Stimulated activated CD8-positive, alpha-beta memory T cell treated with anti-CD3 and anti-CD28 coated beads, Interleukin-12 subunit alpha, Interleukin-12 subunit beta, amount 100 ng/mL, for 1 hour (primary cell): ENCODE data around the gene RNF114.
"Not testable (repeated sequence)": the region's sequence is repeated elsewhere in the genome, so short reads cannot be mapped to it uniquely, and the experiment has no call there.

Experiments used
- DNase-seq: peaks from one replicate; pipeline ENCODE4 v3.0.0-alpha.2; 2020; ENCODE audit warnings: low read depth

Gene RNF114

DNA sequence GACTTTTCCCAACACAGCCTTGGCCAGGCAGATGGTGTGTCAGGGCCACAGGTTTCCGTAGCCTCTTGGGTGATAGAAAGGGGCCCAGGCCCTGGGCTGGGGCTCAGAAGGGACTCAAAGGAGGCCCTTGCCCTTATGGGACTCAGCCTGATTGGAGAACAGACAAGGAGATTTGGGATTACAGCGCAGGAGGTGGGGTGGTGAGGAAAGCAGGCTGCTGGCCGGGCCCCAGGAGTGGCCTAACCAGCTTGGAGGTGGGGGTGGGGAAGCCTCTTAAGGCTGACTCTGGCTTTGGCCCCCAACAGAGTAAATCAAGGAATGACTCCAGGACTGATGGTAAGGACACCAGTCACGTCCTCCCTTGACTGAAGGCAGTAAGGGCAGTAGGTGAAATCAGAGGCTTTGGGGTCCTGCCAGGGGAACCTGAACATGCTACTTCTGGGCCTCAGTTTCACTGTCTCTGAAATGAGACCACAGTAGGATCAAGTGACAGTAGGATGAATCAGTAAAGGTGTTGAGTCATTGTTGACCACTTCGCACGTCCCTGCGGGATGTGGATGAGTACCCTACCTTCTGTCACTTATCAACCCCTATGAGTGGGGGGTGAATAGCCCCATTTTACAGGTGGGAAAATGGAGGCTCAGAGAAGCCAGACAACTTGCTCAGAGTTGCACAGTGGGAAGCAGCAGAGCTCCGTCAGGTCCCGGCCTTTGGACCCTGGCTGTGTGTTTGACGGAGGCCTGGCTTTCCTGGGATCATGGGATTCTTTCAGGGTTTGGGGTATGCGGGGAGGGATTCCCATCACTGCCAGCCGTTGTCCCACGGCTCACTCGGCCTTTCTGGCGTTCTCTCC is 51.0 kb downstream of the RNF114 start:
- DNase-seq: no peak

DNA sequence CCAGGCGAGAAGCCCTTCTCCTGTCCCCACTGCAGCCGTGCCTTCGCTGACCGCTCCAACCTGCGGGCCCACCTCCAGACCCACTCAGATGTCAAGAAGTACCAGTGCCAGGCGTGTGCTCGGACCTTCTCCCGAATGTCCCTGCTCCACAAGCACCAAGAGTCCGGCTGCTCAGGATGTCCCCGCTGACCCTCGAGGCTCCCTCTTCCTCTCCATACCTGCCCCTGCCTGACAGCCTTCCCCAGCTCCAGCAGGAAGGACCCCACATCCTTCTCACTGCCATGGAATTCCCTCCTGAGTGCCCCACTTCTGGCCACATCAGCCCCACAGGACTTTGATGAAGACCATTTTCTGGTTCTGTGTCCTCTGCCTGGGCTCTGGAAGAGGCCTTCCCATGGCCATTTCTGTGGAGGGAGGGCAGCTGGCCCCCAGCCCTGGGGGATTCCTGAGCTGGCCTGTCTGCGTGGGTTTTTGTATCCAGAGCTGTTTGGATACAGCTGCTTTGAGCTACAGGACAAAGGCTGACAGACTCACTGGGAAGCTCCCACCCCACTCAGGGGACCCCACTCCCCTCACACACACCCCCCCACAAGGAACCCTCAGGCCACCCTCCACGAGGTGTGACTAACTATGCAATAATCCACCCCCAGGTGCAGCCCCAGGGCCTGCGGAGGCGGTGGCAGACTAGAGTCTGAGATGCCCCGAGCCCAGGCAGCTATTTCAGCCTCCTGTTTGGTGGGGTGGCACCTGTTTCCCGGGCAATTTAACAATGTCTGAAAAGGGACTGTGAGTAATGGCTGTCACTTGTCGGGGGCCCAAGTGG is 51.9 kb downstream of the RNF114 start:
- DNase-seq: no peak

- no peak for DNase-seq
Observed at GRCh38 chr20:49989234-49990065, 53.3 kb downstream of the RNF114 start.

DNA sequence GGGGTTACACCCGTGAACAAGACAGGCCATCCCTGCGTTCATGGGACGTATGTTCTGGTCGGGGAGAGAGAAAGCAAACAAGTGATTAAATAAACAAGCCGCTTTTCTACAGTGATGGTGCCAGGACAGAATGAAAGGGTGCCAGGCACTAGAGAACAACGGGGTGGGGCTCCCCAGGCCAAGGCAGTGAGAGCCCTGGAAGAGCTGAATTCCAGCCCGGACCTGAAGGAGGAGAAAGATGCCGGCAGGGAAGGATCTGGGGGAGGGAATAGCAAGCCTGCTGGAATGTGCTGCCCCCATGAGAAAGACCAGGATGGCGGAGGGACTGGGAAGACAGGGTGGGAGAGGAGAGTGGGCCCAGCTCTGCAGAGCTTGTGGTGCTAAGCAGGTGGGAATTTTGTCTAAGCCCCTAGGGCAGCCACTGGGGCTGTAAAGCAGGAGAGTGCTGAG is 54.1 kb downstream of the RNF114 start:
- no peak for DNase-seq

DNA sequence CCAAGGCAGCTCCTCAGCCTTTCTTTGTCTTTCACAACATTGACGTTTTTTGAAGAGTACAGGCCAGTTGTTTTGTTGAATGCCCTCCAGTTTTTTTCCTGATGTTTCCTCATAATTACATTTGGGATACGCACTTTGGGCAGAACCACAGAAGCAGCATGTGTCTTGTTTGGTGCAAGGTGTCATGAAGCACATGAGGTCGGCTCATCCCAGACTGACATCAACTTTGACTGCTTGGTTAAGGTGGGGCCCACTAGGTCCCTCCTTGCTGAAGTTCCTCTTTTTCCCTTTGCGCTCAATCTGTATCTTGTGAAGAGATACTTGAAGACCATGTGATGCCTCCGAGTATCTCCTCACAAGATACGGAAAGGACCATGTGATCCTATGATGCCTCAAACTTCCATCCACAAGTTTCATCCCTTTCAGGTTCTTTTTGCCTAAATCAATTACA is 57.1 kb downstream of the RNF114 start:
- DNase-seq: no peak

DNA sequence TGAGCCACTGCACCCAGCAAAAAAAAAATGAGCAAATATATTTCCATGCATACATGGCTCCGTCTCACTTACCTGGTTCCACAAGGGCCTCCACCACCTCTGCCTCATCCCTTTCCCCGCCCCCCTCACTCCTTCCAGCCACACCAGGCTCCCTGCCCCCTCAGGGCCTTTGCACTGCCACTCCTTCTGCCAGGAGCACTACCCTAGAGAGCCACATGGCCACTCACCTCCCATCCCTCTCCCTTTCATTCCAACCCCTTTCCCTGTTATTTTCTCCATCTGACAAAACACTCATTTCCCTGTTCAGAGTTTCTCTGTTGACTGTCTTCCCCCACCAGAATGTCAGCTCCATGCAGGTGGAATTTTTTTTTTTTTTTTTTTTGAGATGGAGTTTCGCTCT is 59.4 kb downstream of the RNF114 start:
- no peak for DNase-seq

- not testable (repeated sequence) for DNase-seq
Observed at GRCh38 chr20:49998478-49999188, 62.4 kb downstream of the RNF114 start.

DNA sequence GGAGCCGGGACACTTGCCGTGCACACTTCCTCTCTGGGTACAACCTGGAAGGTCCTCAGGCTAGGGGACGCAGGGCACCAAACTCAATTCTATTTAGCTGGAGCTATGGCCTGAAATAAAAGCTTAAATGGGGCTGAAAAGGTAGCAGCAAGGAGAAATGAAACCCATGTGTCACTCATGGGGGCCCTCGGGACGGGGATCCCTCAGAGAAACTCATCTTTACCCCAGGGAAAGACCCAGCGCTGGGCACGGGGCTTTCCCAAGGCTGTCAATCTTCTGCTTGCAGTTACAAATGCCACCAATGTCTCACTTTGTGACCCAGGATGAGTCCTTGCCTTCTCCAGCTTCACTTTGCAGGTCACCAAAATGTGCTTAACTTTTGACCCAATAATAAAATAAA is 63.1 kb downstream of the RNF114 start:
- DNase-seq: no peak

GRCh38 chr20:50000548-50001222 is 64.5 kb downstream of the RNF114 start:
- DNase-seq: not testable (repeated sequence)

- DNase-seq: no peak
Observed at GRCh38 chr20:50001784-50002311, 65.7 kb downstream of the RNF114 start.

DNA sequence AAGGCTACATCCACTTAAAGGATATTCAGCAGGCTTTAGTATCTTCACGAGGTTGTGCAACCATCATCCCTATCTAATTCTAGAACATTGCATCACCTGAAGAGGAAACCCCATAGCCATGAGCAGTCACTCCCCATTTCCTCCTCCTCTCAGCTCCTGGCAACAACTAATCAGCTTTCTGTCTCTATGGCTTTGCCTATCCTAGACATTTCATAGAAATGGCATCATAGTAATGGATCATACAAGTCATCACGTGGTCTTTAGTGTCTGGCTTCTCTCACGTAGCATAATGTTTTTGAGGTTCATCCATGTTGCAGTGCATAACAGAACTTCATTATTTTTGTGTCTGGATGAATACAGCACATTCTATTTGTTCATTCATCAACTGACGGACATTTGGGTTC is 67.1 kb downstream of the RNF114 start:
- no peak for DNase-seq
